ENCODE results near the gene CTNNA1. TPM values are rescaled to one million over a fixed set of nuclear protein-coding genes. Genes with fewer than 3 reads are reported as not detected.

Gene CTNNA1
- total RNA-seq, 1 experiment from 2014 or later, result 392 TPM

GRCh38 chr5:138784590-138784989 lies 31.4 kb downstream of the CTNNA1 start:
- no peak overlapping the region for H3K27ac Mint-ChIP-seq (ENCODE audit: unreplicated experiment)
- intact Hi-C loops (cut with micrococcal nuclease; ENCODE audit: unreplicated experiment), result no loop called here
- H3K4me1 ChIP-seq, result peaks cover 25% of the 10 kb centered on the region
- peaks cover 69% of the 10 kb centered on the region for H3K36me3 Mint-ChIP-seq (ENCODE audit: insufficient read depth, unreplicated experiment)
- no peak overlapping the region for H3K4me3 Mint-ChIP-seq (ENCODE audit: unreplicated experiment)
- ChIA-PET CTCF (no interaction called here), POLR2A (interaction anchor here (0.6 kb wide), 1 partner anchor 1242 kb away, joined by 3 read pairs; no protein-coding TSS in a partner anchor)
- no peak for DNase-seq
- H3K36me3 ChIP-seq (ENCODE audit: control insufficient read depth, insufficient read depth, low read length), result no peaks in the 10 kb centered on the region; the same call in 1 of the 2 replicates
- H3K27me3 Mint-ChIP-seq (ENCODE audit: insufficient read depth, unreplicated experiment), result no peaks in the 10 kb centered on the region
- peaks cover 24% of the 10 kb centered on the region for H3K4me1 Mint-ChIP-seq (ENCODE audit: low read depth, unreplicated experiment)
- BruUV-seq (replicated peaks), result no TSS peak
- no peaks in the 10 kb centered on the region for H3K27me3 ChIP-seq (replicated peaks; ENCODE audit: control insufficient read depth, insufficient read depth, low read length)
- H3K9me3 Mint-ChIP-seq (ENCODE audit: unreplicated experiment), result no peaks in the 10 kb centered on the region
- no peak for TF ChIP-seq CTCF (IDR thresholded peaks at IDR 0.05; ENCODE audit: insufficient read depth in 1 of 2, low read depth in 1 of 2, low read length in 1 of 2, severe bottlenecking in 1 of 2, unreplicated experiment in 1 of 2)
- no peak overlapping the region for H3K4me3 ChIP-seq (ENCODE audit: low read depth, low read length)
- no peaks in the 10 kb centered on the region for H3K9me3 ChIP-seq

- no peaks in the 10 kb centered on the region for H3K36me3 ChIP-seq (ENCODE audit: control insufficient read depth, insufficient read depth, low read length)
- peaks cover 21% of the 10 kb centered on the region for H3K4me1 ChIP-seq
- peak overlapping the region; percentile 4 for H3K27ac Mint-ChIP-seq (ENCODE audit: unreplicated experiment)
- CTCF ChIA-PET, result interaction anchor here (0.5 to 1.3 kb wide), 13 partner anchors 9 to 249 kb away, joined by 3 to 7 read pairs (median 3); no protein-coding TSS in a partner anchor
- intact Hi-C loops (cut with micrococcal nuclease; ENCODE audit: unreplicated experiment), result no loop called here
- peaks cover 42% of the 10 kb centered on the region for H3K4me1 Mint-ChIP-seq (ENCODE audit: low read depth, unreplicated experiment)
- H3K4me3 ChIP-seq (ENCODE audit: low read depth, low read length), result no peak overlapping the region
- BruUV-seq (replicated peaks), result no TSS peak
- TF ChIP-seq CTCF (IDR thresholded peaks at IDR 0.05; ENCODE audit: insufficient read depth in 1 of 2, low read depth in 1 of 2, low read length in 1 of 2, severe bottlenecking in 1 of 2, unreplicated experiment in 1 of 2), result peak; percentile 60 to 69
- H3K27me3 ChIP-seq (replicated peaks; ENCODE audit: control insufficient read depth, insufficient read depth, low read length), result no peaks in the 10 kb centered on the region
- H3K4me3 Mint-ChIP-seq (ENCODE audit: unreplicated experiment), result no peak overlapping the region
- H3K36me3 Mint-ChIP-seq (ENCODE audit: insufficient read depth, unreplicated experiment), result peaks cover 45% of the 10 kb centered on the region
- no peaks in the 10 kb centered on the region for H3K9me3 Mint-ChIP-seq (ENCODE audit: unreplicated experiment)
- POLR2A ChIA-PET, result no interaction called here
- H3K27me3 Mint-ChIP-seq (ENCODE audit: insufficient read depth, unreplicated experiment), result no peaks in the 10 kb centered on the region
- H3K9me3 ChIP-seq, result no peaks in the 10 kb centered on the region
- DNase-seq, result peak in 1 of 2 experiments; percentile 45
Observed at GRCh38 chr5:138789771-138790242, 36.6 kb downstream of the CTNNA1 start.

GRCh38 chr5:138790684-138791083 lies 37.5 kb downstream of the CTNNA1 start:
- Histone ChIP-seq H3K4me3 (ENCODE audit: low read depth, low read length) (no peak overlapping the region), H3K9me3 (no peaks in the 10 kb centered on the region), H3K4me1 (peaks cover 23% of the 10 kb centered on the region), H3K27me3 (replicated peaks; ENCODE audit: control insufficient read depth, insufficient read depth, low read length) (no peaks in the 10 kb centered on the region), H3K36me3 (ENCODE audit: control insufficient read depth, insufficient read depth, low read length) (no peaks in the 10 kb centered on the region)
- no peaks in the 10 kb centered on the region for H3K9me3 Mint-ChIP-seq (ENCODE audit: unreplicated experiment)
- H3K27me3 Mint-ChIP-seq (ENCODE audit: insufficient read depth, unreplicated experiment), result no peaks in the 10 kb centered on the region
- no peak for TF ChIP-seq CTCF (IDR thresholded peaks at IDR 0.05; ENCODE audit: insufficient read depth in 1 of 2, low read depth in 1 of 2, low read length in 1 of 2, severe bottlenecking in 1 of 2, unreplicated experiment in 1 of 2)
- no peak for DNase-seq
- ChIA-PET POLR2A (no interaction called here), CTCF (interaction anchor here (0.6 to 1.1 kb wide), 3 partner anchors 16 to 248 kb away, joined by 3 to 7 read pairs (median 3); no protein-coding TSS in a partner anchor)
- peaks cover 36% of the 10 kb centered on the region for H3K4me1 Mint-ChIP-seq (ENCODE audit: low read depth, unreplicated experiment)
- peaks cover 44% of the 10 kb centered on the region for H3K36me3 Mint-ChIP-seq (ENCODE audit: insufficient read depth, unreplicated experiment)
- BruUV-seq (replicated peaks), result no TSS peak
- no peak overlapping the region for H3K27ac Mint-ChIP-seq (ENCODE audit: unreplicated experiment)
- intact Hi-C loops (cut with micrococcal nuclease; ENCODE audit: unreplicated experiment), result no loop called here
- no peak overlapping the region for H3K4me3 Mint-ChIP-seq (ENCODE audit: unreplicated experiment)
